DMS 273 treated with DMSO at 0.1 percent for 48 hours (cell line): ENCODE measurements around the gene AP1AR.
A peak's percentile ranks its signal among the peaks of the same experiment; 100 is the strongest.
"Not testable (repeated sequence)": the region's sequence is repeated elsewhere in the genome, so short reads cannot be mapped to it uniquely, and the experiment has no call there.

Experiments used
- DNase-seq: peaks from one replicate; lab custom pipeline; 2025; lab: John Stamatoyannopoulos, UW

Gene AP1AR, protein sequence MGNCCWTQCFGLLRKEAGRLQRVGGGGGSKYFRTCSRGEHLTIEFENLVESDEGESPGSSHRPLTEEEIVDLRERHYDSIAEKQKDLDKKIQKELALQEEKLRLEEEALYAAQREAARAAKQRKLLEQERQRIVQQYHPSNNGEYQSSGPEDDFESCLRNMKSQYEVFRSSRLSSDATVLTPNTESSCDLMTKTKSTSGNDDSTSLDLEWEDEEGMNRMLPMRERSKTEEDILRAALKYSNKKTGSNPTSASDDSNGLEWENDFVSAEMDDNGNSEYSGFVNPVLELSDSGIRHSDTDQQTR

DNA sequence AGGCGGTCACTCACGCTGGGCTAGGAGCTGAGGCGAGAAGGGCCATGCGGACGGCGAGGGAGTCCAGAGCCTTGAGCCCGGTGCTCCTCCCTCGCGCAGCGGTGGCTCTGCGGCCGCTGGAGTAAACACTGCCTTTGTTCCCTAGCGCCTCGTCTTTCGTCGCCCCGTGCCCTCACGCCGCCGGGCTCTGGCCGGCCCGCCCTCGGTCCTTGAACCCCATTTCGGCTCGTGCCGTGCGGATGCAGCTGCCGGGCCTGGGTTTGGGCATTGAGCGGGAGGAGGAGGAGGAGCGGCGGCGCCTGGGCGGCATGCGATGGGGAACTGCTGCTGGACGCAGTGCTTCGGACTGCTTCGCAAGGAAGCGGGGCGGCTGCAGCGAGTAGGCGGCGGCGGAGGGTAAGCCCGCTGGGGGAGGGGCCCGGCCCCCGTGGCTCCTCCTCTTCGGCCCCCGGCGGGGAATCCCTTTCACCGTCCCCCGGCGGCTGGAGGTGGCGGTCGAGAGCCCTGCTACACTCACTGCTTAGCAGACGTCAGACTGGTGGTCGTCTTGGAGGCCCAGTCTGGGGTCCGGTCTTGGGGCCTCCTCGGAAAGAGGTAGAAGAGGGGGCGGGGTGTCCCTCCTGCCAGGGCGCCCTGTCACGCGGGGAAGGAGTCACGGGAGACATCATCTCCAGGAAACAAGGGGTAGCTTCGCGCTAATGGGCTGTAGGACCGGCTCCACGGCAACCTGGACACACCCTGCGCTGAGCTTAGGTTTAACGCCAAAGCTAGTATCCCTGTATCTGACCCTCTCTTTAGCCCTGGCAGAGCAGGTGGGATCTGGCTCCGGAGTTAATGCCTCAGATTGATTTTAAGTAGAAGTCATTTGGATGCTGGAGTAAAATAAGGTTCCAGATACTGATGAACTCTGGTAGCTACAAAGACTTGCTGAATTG lies at the start of gene AP1AR:
Gene AP1AR, plus strand, starts transcription at position 9 of the 935 bp plus-strand sequence. Its CDS starts 305 bp downstream, at position 314.
- peak; percentile 22 for DNase-seq

- DNase-seq = no peak
Measured at GRCh38 chr4:112182604-112183003, 49.0 kb upstream of the AP1AR start.

DNA sequence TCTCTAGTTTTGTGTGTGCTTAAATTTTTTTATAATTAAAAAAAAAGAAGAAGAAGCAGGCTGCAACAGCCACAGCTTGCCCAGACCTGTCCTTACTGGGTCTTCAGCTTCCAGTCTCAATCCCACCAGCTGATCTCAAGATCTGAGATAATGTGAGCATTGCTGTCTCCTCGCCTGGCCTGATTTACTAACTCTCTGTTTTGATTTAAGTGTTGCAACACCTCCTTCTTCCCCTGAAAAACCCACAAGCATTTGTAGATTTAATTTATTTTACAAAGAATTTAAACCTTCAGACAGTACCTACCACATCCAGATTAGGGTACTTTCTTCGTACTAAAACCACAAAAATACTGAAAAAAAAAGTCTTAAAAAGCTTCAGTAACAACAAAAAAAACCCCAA lies 48.3 kb upstream of the AP1AR start:
- DNase-seq = no peak

- no peak for DNase-seq
Measured at GRCh38 chr4:112184438-112184837, 47.1 kb upstream of the AP1AR start.

DNA sequence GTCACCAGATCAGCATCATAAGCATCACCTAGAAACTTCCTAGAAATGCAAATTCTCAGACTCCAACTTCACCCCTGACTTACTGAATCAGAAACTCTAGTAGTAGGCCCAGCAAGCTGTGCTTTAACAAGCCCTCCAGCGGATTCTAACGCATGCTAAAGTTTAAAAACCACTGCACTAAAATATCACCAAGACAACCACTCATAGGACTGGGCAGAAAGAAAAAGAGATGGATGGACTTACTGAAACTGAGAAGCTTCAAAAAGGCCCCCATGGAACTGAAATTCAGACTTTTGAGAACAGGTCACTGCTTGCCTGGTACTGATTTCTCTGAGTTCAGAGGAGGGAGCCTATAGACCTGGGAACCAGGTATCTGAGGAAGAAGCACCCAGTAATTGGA lies 46.3 kb upstream of the AP1AR start:
- no peak for DNase-seq

DNA sequence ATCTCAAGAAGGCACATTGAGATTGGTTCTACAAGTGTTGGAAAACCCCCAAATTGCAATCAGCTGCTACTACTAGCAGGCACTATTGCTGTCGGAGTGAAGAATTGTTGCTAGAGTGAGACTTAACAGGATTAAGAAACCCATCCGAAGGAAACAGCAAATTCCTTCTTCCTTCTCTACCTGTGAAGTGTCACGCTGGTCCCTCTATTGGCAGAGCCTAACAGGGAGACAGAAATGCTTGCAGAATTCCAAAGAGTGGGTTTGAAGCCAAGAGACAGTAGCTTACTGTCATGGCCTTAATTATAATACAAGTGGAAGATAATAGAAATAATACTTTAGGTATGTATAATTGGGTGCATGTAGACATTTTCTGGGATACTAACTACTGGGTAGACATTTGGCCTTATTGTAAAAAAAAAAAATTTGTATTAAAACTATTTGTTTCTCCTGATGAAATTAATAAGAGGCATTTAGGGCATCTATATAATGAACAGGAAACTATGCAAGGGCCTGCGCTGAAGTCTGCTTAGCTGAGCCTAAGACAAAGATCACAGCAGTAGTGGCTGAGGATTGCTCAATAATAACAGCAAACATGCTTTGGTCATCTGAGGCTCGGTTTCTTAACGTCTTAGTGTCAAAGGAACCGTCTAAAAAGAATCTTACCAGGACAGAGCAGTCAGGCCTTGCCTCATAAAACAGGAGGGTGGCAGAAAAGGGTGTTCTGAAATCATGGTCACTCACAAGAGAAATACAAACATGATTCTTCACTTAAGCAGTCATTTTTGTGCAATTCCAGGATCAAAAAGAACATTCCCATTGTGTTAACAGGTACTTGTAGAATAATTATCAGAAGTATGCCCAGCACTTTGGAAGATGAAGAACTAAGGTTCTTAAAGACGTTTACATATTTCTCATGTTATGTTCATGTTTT lies 45.6 kb upstream of the AP1AR start:
- no peak for DNase-seq

GRCh38 chr4:112189754-112190153 lies 41.8 kb upstream of the AP1AR start:
- DNase-seq = no peak

- DNase-seq = no peak
Measured at GRCh38 chr4:112190684-112191083, 40.9 kb upstream of the AP1AR start.

GRCh38 chr4:112196461-112196860 lies 35.1 kb upstream of the AP1AR start:
- DNase-seq = no peak

DNA sequence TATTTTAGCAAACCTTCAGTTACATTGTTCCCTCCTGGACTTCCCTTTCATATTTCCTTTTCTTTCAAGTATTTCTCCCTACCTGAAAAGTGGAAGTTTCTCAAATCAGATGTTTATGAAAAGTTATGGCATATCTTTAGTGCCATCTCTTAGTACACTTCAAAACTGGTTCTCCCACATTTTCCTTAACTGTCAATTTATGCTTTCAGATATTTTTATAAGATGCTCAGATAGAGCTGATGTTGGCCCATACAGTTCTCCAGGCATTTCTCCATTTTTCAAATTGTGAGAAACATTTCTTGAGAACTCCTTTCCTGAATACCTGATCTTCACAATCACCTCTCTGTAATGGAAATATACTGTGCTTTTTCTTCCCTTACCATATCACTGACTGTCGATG lies 32.5 kb upstream of the AP1AR start:
- DNase-seq = no peak

DNA sequence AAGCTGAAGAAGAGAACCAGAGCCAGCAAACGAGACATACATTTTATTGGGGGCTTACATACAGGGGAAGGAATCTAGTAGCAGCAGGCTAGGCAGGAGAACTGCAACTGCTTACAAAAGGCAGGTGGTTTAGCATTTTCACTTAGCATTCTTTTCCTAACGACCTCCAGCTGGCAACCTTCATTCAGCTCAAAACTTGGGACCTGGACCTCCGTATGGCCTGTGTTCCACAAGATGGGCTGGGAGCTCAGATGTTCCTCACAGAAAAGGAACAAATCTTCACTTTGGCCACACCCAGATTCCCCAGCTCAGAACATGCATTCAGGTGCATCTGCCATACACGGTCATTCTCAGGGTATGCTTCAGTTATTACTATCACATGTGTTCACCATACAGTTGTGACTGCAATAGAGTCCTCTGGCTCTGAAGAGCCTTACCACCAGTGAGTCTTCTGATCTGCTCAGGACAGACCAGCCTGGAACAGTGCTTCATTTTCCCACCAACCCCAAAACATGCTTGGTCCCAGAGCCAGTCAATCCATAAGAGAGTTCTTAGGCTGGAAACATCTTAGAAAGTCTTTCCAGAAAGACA lies 29.6 kb upstream of the AP1AR start:
- DNase-seq = no peak

GRCh38 chr4:112203593-112203992 lies 28.0 kb upstream of the AP1AR start:
- DNase-seq = no peak

DNA sequence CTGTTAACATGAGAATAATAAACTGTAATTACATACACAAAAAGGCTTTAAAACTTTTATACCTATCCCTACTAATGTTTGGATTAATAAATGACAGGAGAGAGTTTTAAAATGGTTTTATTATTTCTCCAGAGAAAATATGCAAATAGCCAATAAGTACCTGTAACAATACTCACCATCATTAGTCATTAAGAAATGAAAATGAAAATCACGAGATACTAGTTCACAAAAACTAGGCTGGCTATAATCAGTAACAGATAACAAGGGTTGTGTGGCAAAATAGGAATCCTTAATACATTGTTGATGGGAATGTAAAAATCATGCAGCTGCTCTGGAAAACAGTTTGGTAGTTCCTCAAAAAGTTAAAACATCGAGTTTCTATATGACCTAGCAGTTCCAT lies 25.2 kb upstream of the AP1AR start:
- no peak for DNase-seq

- DNase-seq = not testable (repeated sequence)
Measured at GRCh38 chr4:112208137-112209095, 23.2 kb upstream of the AP1AR start.

DNA sequence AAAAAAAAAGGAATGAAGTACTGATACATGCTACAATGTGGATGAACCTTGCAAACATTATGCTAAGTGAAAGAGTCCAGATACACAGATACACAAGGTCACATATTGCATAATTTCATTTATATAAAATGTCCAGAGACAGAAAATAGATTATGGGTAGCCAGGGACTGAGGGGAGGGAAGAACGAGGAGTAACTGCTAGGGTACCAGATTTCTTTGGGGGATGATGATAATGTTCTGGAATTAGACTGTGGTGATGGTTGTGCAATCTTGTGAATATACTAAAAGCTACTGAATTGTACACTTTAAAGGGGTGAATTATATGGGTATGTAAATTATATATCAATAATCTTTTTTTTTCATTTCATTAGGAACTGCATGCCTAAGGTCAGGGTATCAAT lies 20.8 kb upstream of the AP1AR start:
- DNase-seq = no peak

- no peak for DNase-seq
Measured at GRCh38 chr4:112213091-112213490, 18.5 kb upstream of the AP1AR start.

DNA sequence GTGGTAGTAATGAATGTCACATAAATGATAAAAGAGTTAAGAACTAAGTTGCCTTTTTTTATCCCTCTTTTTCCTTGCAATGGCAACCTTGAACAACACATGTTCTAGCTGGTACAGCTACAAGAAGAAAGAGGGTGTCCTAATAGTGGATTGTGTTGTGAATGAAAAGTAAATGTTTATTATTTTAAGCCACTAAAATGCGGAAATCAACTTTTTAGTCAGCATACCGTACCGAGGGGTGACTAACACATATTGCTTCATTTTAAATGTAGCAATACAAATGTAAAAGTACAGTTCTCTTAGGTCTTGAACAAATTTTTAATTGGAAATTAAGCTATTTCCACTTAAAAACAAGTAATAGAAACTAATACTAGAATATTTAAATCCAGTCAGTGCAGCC lies 17.7 kb upstream of the AP1AR start:
- no peak for DNase-seq

DNA sequence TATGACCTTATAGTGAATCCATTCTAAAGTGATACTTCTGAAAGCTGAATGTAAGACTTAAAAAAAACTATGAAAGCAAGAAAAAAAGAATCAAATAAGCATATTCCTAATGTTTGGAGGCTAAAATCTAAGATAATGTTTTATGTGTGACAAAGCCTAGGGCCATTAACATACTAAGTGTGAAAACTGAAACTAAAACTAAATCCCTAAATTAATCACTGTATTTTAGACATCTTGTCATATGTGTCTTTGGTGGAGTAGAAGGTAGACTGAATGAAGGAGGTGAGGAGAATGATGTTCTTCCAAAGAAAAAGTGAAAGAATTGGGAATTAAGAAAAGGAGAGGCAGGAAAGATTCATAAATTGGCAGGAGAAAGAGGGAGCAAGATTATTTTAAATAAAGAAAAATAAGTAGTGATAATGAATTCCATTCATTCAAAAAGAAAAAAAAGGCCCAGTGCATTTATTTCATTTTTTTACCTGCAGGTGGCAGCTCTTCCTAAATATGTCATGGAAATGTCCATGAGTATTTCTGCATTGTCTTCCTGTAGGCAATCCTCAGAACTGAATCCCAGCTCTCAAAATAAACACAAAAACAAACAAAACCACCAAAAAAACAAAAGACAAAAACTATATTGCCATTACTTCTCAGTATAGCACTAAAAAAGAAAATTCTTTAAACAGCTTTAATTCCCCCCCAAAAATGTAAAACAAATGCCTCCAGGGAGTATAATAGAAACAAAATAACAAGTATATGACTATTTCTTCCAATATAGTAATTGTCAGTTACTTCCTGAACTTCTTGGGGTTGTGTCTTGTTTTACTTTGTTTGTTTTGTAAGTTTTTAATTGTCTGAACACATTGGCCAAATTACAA lies 17.0 kb upstream of the AP1AR start:
- no peak for DNase-seq

GRCh38 chr4:112219826-112220366 lies 11.7 kb upstream of the AP1AR start:
- no peak for DNase-seq
